NCI-H2171 (cell line): ENCODE data around the gene NHEJ1.

Source experiments
- DNase-seq: peaks from one replicate; lab custom pipeline; 2025; lab: John Stamatoyannopoulos, UW

Gene NHEJ1

GRCh38 chr2:219087361-219087760 is 73.3 kb downstream of the NHEJ1 start:
- DNase-seq = peak; percentile 43

- DNase-seq = no peak
Observed at GRCh38 chr2:219086196-219086595, 74.4 kb downstream of the NHEJ1 start.

- no peak for DNase-seq
Observed at GRCh38 chr2:219084791-219085190, 75.8 kb downstream of the NHEJ1 start.

DNA sequence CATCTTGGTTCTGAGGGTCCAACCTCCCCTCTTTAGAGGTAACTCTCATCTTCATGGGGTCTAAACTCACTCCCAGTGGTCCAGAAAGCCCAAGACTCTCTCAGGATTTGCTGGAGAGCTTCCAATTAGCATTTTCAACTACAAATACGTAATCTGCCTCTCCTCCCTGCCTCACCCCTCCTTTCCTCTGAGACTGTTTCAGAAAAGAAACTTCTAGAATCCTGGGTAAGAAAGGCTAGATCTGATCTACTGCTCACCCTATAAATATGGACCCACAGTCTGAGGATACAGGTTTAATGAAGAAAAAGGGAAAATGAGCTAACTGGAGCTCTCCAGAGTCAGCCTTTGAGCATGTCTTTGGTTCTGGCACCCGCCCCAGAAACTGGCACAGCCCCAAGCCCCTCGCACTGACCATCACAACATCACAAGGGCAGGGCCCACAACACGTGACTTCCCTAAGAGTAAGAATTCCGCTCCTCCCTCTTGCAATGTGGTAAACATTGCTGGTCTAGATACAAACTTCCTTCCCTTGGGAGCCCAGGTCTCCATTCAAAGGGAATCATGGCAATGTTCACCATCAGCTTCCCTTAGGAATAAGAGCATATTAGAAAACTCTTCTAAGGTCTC is 78.2 kb downstream of the NHEJ1 start:
- DNase-seq = no peak

- no peak for DNase-seq
Observed at GRCh38 chr2:219081701-219082331, 78.8 kb downstream of the NHEJ1 start.

DNA sequence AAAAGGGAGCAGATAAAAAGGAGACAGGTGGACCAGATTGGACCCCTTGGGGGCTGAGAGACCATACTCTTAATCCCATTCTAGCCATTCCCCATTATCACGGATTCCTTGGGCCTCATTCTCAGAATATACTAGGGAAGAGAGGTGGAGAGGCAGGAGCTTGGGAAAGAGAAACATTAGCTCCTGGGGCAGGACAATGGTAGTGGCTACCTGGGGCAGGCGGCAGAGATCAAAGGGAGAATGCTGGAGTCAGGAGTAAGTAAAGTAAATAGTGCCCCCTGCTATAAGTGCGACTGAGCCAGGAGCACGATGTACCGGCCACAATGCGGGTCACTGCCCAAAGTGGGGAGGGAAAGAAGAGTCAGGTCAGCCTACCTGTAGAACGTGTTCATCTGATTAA is 79.5 kb downstream of the NHEJ1 start:
- DNase-seq = no peak

- DNase-seq = no peak
Observed at GRCh38 chr2:219079417-219079816, 81.2 kb downstream of the NHEJ1 start.

DNA sequence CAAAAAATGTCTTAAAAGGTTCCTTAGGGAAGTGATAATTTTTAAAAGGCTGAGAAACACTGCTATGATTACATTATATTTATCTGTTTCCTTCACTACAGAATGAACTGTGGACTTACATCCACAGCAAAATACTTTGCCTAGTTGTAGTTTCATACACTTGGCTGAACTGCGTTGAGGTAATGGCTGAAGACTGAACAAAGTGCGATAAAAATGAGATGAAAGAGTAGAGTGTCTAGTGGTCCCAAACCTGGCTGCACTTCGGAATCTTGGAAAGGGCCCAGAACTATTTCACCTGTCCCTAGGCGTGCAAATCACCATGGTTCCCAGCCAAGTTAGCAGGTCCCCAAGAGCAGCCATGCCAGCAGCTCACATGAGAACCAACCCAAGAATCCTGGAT is 81.7 kb downstream of the NHEJ1 start:
- DNase-seq = no peak

DNA sequence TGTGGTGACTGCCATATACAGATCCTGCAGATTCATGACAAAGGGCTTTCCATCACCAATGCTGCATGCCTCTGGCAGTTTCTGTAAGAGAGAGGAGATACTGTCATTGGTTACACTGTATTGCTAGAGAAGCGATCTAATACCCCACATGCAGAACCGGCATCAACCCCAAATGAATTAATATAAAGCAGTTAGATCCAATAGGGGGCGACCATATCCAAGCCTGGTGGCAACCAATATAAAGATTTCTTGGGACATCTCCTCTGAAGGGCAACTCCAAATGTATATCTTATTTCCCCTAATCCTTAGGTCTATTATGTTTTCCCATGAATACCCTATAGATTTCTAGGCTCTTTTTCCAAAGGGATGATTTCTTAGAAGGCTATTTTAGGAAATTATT is 82.5 kb downstream of the NHEJ1 start:
- DNase-seq = no peak

- no peak for DNase-seq
Observed at GRCh38 chr2:219076253-219076652, 84.4 kb downstream of the NHEJ1 start.

DNA sequence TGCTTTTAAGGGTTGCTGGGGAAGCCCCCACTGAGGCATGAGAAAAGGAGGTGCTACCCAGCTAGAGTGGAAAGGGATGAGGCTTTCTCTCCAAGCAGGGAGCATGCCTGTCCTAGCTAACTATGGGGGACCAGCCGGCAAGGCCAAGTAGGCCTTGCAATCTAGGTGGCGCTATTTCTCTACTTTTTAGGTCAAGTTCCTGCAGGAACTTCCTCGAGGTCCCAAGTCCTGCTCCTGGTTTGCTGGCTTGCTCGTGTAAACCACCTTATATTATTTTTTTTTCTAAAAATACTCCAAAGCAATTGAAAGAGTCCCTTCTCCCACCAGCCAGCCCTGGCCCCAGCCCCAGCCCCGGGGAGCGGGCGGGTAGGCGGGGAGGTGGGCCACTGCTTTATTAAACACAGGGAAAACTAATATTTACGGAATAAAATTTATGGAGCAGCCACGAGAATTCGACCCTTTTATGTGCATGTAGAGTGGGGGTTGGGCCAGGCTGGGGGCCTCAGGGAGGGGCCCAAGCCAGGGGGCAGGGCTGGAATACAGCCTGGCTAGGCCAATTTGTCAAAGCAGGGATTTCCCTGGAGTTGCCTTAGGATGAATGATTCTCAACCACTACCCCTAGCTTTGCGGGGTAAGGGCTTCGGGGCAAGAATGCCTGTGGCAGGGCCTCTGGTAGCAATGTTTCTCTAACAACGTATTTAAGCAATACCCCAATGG is 87.0 kb downstream of the NHEJ1 start:
- peak; percentile 62 for DNase-seq

- no peak for DNase-seq
Observed at GRCh38 chr2:219072741-219073250, 87.8 kb downstream of the NHEJ1 start.

DNA sequence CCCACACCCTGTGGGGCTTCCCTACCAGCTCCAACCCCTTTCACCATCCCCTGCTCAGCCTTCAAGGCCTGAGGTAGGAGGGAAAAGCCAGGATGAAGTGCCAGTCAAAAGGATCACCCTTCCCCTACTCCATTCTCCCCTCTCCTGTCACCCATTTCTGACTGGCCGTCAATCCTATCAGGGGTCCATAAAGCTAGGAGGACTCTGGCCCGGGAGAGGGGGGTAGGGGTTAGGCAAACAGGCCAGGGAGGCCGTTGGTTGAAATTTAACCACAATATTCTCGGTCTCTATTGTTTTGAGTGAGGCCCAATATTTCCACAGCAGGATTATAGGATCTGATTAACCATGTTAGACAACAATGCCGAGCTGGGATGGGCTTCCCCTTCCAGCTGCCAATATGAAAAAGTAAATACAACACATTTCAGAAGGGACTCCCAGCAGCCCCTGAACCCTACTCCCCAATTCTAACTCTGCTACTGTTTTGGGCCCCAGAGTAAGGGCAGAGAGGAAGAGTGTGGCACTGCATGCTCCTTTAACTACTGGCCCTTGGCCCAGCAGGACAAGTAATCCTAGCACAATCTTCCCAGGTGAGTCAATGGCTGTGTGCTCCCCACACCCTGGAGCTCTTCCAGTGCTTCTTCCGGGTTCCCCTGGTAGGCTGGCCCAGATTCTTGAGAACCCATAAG is 89.3 kb downstream of the NHEJ1 start:
- DNase-seq = no peak

DNA sequence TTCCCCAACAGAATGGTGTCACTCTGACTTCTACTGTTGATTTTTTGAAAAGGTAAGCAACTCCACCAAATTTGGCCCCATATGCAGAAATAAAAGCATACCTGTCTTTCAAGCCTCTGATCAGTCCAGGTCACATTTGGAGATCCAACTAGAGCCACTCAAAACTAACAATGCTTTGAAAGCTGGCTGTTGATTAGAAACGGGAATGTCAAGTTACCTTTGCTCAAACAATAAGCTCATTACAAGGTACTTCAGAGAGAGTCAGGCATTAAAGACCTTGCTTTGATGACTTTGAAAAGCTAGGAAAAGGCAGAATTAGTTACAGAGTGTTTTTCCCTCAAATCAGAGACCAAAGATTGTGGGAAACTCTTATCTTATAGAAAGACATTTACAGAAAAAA is 95.1 kb downstream of the NHEJ1 start:
- no peak for DNase-seq

DNA sequence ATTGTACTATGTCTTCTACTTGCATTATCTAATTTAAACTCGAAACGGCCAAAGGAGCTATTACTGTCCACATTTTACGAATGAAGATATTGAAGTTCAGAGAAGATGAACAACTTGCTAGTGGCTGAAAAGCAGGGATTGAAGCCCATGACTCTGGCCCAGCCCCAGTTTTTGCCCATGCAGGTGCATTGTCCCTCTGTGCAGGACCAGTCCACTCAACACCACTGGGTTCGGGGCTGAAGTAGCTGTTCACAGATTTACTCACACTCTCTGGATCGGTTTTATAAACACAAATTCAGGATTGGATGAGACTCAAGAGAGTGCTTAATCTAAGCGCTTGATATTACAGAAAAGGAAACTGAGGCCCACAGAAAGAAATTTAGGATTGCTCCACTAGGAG is 98.5 kb downstream of the NHEJ1 start:
- no peak for DNase-seq

DNA sequence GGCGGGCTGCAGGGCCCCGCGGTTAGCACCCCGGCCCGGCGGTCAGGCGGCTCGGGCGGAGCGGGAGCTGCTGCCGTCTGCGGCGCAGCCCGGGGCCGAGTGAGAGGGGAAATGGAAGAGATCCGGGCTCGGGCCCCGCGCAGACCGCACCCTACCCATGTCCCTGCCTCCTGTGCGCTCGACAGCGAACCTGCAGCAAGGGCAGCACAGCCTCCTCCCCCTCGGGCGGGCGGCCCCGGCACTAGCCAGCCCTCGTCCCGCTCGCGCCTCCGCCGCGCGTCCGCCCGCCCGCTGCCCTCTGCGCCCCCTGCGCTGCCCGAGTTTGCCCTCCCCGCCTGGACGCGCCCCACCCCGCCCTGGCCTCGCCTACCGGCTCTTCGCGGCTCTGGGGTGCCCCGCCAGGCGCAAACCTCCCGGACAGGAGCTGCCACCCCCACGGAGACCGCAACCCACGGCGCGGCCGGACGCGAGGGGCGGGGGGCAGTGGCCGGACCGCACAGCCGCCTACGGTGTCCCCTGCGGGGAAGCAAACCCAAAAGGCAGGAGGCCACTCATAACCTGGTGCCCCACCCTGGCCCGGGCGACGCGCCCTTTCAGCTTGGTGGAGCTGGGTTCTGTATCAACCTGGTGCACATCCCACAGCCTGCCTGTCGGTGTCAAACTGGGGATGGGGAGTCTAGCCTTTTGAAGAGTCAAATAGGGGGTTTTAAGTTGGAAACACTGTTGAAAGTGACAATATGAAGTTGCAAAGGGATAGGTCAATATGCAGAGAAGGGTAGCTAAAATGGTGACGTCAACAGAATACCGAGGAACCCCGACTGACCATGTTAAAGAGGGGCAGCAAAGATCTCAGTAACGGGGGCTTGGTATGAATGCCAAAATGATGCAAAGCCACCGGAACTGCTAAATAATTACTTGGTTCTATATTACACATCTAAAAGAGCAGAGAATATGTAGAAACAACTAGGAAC is 99.5 kb downstream of the NHEJ1 start, which contains the start of gene IHH:
IHH (minus strand) TSS at position 101 of the 971 bp plus-strand sequence. CDS start 454 bp downstream, outside the sequence.
- peak; percentile 19 for DNase-seq

DNA sequence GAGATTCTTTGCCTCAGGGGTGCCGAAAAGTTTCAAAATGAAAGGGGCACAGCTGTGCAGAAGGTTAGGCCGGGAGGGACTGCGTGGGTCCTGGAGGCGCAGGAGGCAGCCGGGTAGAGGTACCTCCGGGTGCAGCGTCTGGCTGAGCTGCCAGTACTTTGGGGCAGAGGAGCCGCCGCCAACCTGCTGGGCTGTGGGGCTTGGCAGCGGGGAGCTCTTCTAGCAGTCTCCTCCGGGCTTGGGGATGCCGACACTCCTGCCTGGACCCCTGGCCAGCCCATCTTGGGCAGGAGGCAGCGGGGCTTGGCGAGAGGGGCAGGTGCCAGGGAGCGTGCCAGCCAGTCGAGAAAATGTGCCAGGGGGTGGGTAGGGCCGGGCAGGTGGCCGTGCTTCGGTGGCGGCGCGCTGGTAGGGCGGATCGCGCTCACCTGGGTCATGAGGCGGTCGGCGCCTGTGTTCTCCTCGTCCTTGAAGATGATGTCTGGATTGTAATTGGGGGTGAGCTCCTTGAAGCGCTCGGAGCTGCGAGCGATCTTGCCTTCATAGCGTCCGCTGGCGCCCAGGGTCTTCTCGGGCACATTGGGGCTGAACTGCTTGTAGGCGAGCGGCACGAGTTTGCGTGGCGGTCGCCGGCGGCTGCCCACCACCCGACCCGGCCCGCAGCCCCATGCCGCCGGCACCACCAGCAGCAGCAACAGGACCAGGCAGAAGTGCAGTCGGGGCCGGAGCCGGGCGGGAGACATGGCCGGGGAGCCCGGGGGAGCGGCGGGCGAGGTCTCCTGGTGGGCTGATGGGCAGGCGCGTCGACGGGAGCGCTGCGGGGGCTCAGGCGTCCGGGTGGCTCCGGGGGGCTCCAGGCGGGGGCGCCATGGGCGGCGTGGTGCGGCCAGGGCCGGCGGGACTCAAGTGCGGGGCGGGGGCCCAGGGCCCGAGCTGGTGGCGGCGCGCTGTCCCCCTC is 100.6 kb downstream of the NHEJ1 start:
- DNase-seq = no peak

DNA sequence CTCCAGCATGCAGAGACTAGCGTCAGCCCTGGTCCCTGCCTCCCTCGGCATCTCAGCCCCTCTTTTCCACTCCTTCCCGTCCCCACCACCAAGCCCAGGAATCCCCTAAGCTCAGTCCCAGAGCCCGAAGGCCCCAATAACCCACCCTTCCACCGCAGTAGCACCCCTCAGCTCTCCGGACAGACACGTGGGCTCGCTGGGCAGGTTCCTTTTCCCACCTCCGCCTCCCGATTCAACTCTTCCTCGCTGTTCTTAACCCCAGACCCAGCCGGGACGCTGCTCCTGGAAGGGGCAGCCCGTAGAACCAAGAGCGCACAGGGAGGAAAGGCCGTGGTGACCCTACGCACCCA is 101.3 kb downstream of the NHEJ1 start:
- no peak for DNase-seq

- no peak for DNase-seq
Observed at GRCh38 chr2:219058541-219059374, 101.9 kb downstream of the NHEJ1 start.
